HG02763 (cell line): ENCODE results near the gene HHAT.

Experiments used
- ATAC-seq: cut with Tn5 transposase; IDR thresholded peaks from one replicate; pipeline ENCODE4 v1.9.1; 2021; ENCODE audit warnings: mild to moderate bottlenecking, moderate library complexity; ENCODE audit not compliant: unreplicated experiment

HHAT gene

GRCh38 chr1:210698661-210699060, 370.0 kb downstream of the HHAT start:
- ATAC-seq: no peak

GRCh38 chr1:210700083-210700482, 371.4 kb downstream of the HHAT start:
- no peak for ATAC-seq

- ATAC-seq: no peak
These were observed 371.8 kb downstream of the HHAT start for GRCh38 chr1:210700511-210700910.

- no peak for ATAC-seq
These were observed 373.8 kb downstream of the HHAT start for GRCh38 chr1:210702506-210702905.

- no peak for ATAC-seq
These were observed 374.9 kb downstream of the HHAT start for GRCh38 chr1:210703593-210703992.

- ATAC-seq: no peak
These were observed 376.4 kb downstream of the HHAT start for GRCh38 chr1:210705086-210705485.

GRCh38 chr1:210706246-210706645, 377.5 kb downstream of the HHAT start:
- no peak for ATAC-seq

GRCh38 chr1:210707300-210708240, 378.9 kb downstream of the HHAT start:
- no peak for ATAC-seq

- ATAC-seq: no peak
These were observed 381.0 kb downstream of the HHAT start for GRCh38 chr1:210709701-210710100.

- no peak for ATAC-seq
These were observed 383.3 kb downstream of the HHAT start for GRCh38 chr1:210711825-210712612.

GRCh38 chr1:210715072-210715471, 386.4 kb downstream of the HHAT start:
- no peak for ATAC-seq

GRCh38 chr1:210722410-210723081, 393.8 kb downstream of the HHAT start:
- no peak for ATAC-seq

- ATAC-seq: no peak
These were observed 394.9 kb downstream of the HHAT start for GRCh38 chr1:210723646-210724045.

GRCh38 chr1:210724768-210725167, 396.1 kb downstream of the HHAT start:
- no peak for ATAC-seq
